GM21360 (cell line): ENCODE data around the gene MANSC4.
A peak's percentile ranks its signal among the peaks of the same experiment; 100 is the strongest.

ENCODE experiments used
- ATAC-seq: cut with Tn5 transposase; IDR thresholded peaks from one replicate; pipeline ENCODE4 v1.9.1; 2021; ENCODE audit warnings: mild to moderate bottlenecking, moderate library complexity; ENCODE audit not compliant: unreplicated experiment

Gene MANSC4

GRCh38 chr12:27801630-27802029 lies 21.6 kb upstream of the MANSC4 start:
- ATAC-seq: no peak

GRCh38 chr12:27800819-27801218 lies 20.8 kb upstream of the MANSC4 start:
- no peak for ATAC-seq

DNA sequence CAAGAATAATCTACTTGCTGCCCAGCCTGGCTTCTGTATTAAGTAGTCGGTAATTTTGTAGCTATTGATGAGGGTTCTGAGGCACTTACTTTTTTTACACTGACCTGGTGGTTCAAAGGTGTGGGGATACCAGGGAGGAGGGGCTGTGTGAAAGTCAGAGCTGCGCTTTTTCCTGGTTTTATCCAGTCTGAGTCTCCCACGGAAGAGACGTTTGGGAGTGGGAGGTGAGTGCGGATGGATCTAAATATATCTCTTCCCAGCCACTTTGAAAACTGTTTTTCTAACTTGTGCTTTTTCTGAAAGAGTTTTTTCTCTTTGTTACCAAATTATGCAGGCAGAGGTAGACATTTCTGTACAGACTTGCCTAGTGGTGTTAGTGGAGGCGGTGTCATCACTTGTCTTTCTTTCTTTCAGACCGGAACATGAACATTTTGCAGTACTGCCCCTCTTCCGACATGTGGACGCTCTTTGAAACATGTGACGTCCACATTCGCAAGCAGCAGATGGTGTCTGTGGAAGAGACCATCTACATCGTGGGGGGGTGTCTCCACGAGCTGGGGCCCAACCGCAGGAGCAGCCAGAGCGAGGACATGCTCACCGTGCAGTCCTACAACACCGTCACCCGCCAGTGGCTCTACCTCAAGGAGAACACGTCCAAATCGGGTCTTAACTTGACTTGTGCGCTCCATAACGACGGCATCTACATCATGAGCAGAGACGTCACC lies 17.4 kb upstream of the MANSC4 start:
- no peak for ATAC-seq

DNA sequence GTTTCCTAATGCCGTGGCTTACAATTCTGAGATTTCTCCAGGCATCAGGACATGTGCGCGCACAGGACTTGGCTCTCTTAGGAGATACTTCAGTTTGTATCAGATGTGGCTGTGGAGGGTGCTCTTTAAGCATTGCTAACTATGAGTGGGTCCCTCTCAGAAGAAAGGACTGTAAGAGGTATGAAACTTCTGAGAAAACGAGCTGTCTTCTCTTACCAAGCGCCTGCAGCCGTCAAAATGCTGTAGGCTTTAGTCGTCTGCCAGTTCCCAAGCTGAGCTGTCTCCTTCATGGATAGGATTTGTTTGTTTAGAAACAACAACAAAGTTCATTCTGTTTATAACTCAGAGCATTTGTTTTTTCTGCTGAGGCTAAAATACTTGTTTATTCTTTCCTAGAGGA lies 16.1 kb upstream of the MANSC4 start:
- no peak for ATAC-seq

DNA sequence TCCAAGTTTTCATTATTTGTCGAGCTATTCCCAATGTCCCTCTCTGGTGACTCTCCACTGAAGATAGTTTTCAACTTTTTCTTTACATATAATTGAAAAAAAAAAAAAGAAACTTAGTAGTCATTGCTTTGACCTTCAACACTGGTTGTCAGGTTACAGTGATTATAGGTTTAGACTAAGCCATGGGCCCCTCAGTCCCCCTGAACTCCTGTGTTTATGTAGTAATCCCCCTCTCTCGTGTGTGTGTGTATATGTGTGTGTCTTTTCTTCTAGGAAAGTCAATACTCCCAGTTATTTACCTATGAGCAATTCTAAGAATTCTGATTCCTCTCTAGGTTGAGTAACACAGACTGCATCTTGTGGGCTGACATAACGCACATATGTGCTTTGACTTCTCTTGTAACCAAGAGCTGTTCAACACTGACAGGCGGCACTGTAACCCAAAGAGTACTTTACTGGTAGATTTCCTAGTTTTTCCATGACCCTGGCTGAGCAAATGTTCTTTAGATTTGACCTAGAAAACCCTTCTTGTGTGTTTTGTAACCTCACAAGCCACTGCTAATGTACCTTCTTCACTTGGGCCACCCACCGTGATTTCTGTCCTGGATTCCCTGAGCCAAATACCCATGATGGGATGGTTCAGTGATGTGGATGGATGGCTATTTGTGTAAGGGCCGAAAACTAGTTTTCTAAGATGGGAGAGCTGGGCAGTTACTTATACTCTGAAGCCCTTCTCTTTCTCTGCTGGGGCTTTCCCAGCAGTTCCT lies 15.0 kb upstream of the MANSC4 start:
- no peak for ATAC-seq

GRCh38 chr12:27790179-27790578 lies 10.1 kb upstream of the MANSC4 start:
- no peak for ATAC-seq

- no peak for ATAC-seq
These were observed 7.5 kb upstream of the MANSC4 start for GRCh38 chr12:27787559-27787958.

GRCh38 chr12:27785882-27786570 lies 6.0 kb upstream of the MANSC4 start:
- ATAC-seq: no peak

DNA sequence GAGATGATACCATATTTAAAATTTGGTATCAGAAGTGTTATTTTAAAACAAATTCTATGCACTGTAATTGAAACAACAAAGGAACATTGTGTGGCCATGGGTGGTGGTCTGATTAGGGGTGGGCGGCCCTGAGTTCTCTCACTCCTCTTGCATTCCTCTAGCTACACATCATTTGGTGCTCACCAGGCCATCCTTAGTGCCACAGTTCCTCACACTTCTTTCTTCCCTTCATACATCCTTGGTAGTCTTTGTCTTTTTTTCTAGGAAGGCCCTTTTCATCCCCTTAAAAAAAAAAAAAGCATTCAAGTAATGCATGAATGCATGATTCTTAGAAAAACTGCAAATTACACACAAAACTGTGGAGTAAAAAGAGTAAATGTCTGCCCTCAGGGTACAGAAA lies 2.4 kb upstream of the MANSC4 start:
- no peak for ATAC-seq

DNA sequence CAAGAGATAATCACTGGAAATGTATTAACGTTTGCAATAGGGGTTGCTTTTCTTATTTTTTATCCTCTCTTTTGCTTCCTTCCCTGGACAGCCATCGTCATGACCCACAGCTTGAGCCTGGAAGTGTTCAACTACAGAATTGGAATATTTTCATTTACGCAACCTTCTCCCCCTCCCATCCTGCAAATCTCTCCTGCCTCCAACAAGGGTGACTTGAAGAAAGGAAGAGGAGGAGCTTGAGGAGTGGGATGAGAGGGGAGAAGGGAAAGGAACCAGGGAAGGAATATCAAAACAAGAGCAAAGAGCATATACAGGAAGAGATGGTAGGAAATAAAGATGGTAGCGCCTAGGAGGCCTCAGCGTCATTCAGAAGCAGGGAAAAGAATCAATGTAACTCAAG lies 1.6 kb upstream of the MANSC4 start:
- ATAC-seq: no peak

GRCh38 chr12:27780612-27781408 lies 774 bp upstream of the MANSC4 start:
- ATAC-seq: peak; percentile 33

DNA sequence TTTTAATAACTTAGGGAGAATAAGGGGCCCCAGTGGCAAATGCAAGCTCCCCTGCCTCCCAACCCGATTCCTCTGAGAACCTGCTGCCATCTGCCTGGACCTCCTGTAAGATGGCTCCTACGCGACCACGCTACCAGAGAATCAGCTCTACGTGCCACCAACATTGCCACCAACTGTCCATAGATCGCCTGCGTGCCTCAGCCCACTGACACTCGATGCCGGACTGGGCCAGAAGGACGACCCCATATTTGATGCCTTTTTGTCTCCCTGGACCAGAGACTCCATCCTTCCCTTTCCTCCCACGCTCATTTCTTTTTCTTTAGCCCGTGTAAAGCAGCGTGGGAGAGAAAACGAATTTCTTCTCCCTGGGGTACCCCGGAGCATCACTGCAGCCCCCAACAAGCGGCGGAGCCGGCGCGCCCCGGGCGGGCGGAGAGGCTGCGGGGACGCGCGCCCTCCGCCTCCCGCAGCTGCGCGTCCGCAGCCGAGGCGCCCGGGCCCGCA lies 568 bp downstream of the MANSC4 start:
- peak; percentile 3 for ATAC-seq

GRCh38 chr12:27778206-27778605 lies 1.8 kb downstream of the MANSC4 start:
- no peak for ATAC-seq

DNA sequence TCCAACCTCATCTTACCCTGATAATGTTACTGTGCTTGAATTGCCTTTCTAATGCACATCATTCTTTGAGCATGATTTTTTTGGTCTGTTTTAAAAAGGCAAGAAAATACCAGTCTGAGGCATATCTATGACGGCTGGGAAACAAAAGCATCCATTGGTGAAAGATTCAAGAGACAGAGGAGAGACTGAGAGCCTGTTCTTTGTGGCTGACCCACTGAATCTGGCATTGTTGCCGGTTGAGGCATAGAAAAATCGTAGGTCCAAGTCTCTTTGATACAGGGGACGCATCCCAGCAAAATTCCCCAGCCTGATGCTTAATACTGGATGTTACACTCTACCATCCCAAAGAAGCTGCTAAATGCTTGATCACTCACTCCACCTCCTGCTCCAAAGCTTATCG lies 2.9 kb downstream of the MANSC4 start:
- no peak for ATAC-seq

GRCh38 chr12:27772328-27773049 lies 7.5 kb downstream of the MANSC4 start:
- ATAC-seq: no peak

DNA sequence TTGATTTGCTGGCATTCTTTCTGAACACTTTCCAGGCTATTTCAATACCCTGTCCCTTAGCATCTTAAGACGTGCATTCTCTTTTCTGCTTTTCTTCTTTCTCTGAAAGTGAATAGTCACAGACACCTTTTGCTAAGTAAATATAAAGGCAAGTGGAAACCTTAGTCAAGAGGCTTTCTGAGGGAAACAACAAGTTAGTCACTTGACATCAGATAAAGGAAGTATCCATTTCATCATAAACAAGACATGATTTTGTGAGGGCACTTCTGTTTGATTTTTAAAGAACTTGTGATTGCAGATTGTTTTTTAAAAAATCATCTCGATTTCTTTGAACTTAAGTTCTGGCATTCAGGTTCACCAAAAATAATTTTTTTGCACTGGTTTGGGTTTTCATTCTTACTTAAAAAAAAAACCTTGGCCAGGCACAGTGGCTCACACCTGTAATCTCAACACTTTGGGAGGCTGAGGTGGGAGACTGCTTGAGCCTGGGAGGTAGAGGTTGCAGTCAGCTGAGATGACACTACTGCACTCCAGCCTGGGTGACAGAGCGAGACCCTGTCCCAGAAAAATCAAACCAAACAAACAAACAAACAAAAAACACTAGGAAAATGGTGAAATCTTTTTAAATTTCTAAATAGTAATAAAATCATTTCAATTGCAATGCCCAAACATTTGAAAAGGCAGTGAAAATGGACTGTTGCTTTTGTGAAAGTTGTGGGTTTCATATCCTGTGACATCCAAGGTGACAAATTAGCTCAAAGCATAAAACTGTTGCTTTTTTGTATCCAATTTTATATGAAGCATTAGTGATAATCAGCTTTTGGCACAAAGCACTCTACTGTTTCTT lies 8.3 kb downstream of the MANSC4 start:
- ATAC-seq: no peak

GRCh38 chr12:27769142-27769673 lies 10.8 kb downstream of the MANSC4 start:
- no peak for ATAC-seq

DNA sequence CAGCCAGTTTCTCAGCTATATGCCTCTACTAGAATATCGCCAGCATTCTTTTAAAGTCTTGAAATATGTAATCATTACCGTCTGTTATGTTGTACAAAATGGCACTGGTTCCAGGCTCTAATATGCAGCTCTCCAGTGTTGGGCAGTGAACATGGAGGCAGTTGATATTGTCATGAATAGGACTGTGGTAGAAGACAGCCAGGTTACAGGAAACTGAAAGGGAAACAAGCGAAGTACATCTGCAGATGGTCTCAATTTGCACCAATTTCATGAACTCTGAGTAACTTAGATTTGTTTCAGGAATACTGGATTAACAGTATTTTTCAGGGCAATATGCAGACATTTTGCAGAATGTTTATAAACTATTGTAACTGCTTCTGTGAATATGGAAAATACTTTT lies 13.4 kb downstream of the MANSC4 start:
- ATAC-seq: no peak

DNA sequence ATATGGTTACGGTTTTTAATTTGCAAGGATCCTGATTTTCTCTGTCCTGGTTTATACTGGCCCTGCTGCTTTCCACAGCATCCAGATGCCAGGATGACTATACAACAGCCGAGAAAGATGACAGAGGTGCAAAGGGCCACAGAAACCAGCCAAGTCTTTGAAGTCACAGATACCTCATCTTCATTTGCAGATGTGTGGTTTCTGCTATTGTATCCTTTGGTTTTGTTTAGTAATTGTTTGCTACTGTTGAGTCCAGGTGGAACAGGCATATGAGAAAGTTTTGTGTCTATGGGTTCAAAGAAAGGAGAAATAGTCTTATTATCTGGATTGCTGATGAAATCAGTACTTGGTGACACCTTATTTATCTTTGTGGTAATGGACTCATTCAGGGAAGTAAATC lies 17.3 kb downstream of the MANSC4 start:
- no peak for ATAC-seq
